Mucosa of descending colon (tissue), 3 donors: ENCODE data around the gene RET. TPM values are rescaled to one million over a fixed set of nuclear protein-coding genes. Genes with fewer than 3 reads are reported as not detected.

Experiments used
- ATAC-seq: fragments of 200-7000 bp; cut with Tn5 transposase; one replicate; pipeline ENCODE4 v1.9.1; 2020; ENCODE audit warnings: mild to moderate bottlenecking, moderate library complexity
- DNase-seq, 3 donors: peaks; one replicate each; pipeline ENCODE4 v3.0.0-alpha.2; 2020
- H3K36me3 ChIP-seq: fragments of 200-600 bp; one replicate; pipeline ENCODE4 v1.8.0; 2021; ENCODE audit warnings: low read depth, mild to moderate bottlenecking
- H3K4me1 ChIP-seq: fragments of 200-600 bp; one replicate; pipeline ENCODE4 v1.8.0; 2021; ENCODE audit warnings: low read depth, mild to moderate bottlenecking
- H3K4me3 ChIP-seq: fragments of 200-600 bp; one replicate; pipeline ENCODE4 v1.8.0; 2021; ENCODE audit warnings: mild to moderate bottlenecking
- H3K9me3 ChIP-seq: fragments of 200-600 bp; one replicate; pipeline ENCODE4 v1.8.0; 2021; ENCODE audit warnings: mild to moderate bottlenecking
- intact Hi-C, 2 donors: fragments of 100-400 bp; cut with DNase I in 1 of 2; cut with micrococcal nuclease in 1 of 2; formaldehyde crosslinking; loops; one replicate each; pipeline versions ENCODE4 v1.11.0 to v1.11.1; 2022; cut with DNase I, micrococcal nuclease
- total RNA-seq, 3 donors: library from RNA; stranded (reverse); fragmentation: NEBNext Ultra II Directional in 2 of 3; extraction: Animal tissue kit (Norgen Biotek cat#: 25700) in 2 of 3; gene quantifications; one replicate each; pipeline versions ENCODE4 v1.2.1 to v1.2.4, GENCODE V29; 2021 to 2023
- TF ChIP-seq, protein P1 (sequence below): fragments of 200-600 bp; IDR thresholded peaks from one replicate; pipeline ENCODE4 v1.8.0; 2022; ENCODE audit warnings: antibody characterized with exemption, mild to moderate bottlenecking
- donor health status: DM: no; HTN: no; CAD: no; lungs with moderate emphysema.
- donor health status: DM: no; HTN: no; CAD: no.
- donor health status: DM: no; HTN: yes; CAD: no.

Gene RET
- total RNA-seq, 3 donors from 2014 or later, result 0.84 to 13.5 (median 1.6) TPM

DNA sequence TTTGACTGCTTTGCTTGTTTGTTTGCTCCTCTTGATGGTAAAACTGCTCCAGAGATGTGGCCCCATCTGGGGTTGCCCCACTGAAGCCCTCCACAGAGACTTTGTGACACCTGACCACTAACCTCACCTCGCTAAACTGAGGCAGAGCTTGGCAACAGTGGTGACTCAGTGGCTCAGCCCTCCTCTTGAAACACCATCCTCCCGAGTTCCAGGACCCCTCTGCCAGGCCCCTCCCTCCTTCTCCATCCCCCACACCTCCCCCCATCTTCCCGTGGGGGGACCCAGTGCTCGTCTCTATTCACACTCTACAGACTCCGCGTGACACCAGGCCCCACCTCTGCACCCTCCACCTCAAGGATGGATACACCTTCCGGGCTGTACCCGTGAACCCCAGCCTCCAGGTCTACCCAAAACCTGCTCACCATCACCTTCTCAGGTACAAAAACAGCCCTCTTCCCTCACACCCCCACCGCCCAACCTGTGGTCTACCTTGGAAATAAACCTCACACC, 19.0 kb upstream of the RET start:
- no peaks in the 10 kb centered on the region for H3K36me3 ChIP-seq
- no peak overlapping the region for H3K4me3 ChIP-seq
- no peaks in the 10 kb centered on the region for H3K4me1 ChIP-seq
- TF ChIP-seq, protein P1, sequence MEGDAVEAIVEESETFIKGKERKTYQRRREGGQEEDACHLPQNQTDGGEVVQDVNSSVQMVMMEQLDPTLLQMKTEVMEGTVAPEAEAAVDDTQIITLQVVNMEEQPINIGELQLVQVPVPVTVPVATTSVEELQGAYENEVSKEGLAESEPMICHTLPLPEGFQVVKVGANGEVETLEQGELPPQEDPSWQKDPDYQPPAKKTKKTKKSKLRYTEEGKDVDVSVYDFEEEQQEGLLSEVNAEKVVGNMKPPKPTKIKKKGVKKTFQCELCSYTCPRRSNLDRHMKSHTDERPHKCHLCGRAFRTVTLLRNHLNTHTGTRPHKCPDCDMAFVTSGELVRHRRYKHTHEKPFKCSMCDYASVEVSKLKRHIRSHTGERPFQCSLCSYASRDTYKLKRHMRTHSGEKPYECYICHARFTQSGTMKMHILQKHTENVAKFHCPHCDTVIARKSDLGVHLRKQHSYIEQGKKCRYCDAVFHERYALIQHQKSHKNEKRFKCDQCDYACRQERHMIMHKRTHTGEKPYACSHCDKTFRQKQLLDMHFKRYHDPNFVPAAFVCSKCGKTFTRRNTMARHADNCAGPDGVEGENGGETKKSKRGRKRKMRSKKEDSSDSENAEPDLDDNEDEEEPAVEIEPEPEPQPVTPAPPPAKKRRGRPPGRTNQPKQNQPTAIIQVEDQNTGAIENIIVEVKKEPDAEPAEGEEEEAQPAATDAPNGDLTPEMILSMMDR, result no peak
- no peaks in the 10 kb centered on the region for H3K9me3 ChIP-seq
- ATAC-seq (no peak), DNase-seq (peak in 1 of 3 donors; percentile 23)
- intact Hi-C loops, result no loop called here

DNA sequence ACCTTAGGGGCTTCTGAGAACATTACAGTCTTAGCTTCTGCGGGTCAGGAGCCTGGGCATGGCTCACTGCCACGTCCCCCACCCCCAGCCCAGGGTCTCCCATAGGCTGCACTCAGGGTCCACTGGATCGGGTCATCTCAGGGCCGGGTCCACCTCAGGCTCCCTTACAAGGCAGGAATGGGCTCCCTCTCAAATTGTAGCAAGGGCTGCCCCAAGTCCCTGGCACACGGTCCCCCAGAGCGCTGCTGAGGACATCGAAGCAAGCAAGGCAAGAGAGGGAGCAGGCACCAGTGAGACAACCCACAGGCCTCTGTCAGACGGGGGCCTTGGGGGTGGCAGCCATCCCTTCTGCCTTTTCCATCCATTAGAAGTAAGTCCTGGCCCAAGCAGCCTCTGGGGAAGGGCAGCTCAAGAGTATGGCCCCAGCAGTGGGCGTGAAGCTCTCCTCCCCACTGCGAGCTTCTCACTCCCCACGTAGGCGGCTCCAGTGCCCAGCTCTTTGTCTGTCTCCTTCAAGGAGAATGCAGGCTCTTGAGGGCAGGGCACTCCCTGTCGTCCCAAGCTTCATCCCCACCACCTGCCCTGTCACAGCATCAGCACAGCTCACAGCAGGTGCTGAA, 18.0 kb upstream of the RET start:
- no peak overlapping the region for H3K4me3 ChIP-seq
- no peaks in the 10 kb centered on the region for H3K9me3 ChIP-seq
- no peaks in the 10 kb centered on the region for H3K36me3 ChIP-seq
- intact Hi-C loops, result no loop called here
- no peaks in the 10 kb centered on the region for H3K4me1 ChIP-seq
- peak in 1 of 3 donors; percentile 22 for DNase-seq
- no peak for ATAC-seq
- TF ChIP-seq, protein P1, result no peak

DNA sequence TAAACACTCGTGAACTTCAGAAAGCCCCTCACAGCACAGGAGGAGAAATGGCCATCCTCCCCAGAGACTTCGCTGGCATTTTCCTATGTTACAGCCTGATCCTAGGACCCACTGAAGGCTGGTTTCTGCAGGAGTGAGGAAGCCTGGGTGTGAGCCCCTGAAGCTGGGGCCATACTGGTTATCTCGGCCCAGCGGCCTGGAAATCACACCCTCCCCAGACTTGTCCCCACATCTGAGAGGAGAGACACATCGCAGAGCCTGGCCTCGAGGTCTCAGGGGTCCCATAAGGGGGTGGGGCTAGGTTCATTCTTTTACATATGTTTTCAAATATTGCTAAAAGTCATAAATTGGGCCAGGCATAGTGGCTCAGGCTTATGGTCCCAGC, 17.5 kb upstream of the RET start:
- TF ChIP-seq, protein P1, result no peak
- Histone ChIP-seq H3K4me3 (no peak overlapping the region), H3K36me3 (no peaks in the 10 kb centered on the region), H3K9me3 (no peaks in the 10 kb centered on the region), H3K4me1 (no peaks in the 10 kb centered on the region)
- intact Hi-C loops, result no loop called here
- no peak for ATAC-seq
- peak in 2 of 3 donors; percentile 7 to 8 for DNase-seq

DNA sequence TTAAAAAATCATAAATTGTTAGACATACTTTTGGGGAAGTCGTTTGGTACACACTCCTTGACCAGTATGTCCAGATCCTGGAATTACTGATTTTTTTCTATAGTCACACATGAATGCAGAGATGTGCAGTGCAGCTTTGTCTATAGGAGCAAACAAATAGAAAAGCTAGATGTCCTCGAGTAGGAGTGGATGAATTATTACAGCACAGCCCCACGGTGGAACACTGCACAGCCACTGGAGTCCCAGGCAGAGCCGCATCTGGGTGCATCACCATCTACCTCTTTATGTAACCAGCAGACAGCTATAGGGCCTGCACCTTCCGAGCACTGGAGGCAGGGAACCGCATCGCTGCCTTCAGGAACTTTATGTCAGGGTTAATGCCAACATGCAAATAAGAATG, 17.0 kb upstream of the RET start:
- ATAC-seq (no peak), DNase-seq (no peak)
- no peak overlapping the region for H3K4me3 ChIP-seq
- H3K9me3 ChIP-seq, result no peaks in the 10 kb centered on the region
- TF ChIP-seq, protein P1, result no peak
- H3K36me3 ChIP-seq, result no peaks in the 10 kb centered on the region
- intact Hi-C loops, result no loop called here
- H3K4me1 ChIP-seq, result no peaks in the 10 kb centered on the region

DNA sequence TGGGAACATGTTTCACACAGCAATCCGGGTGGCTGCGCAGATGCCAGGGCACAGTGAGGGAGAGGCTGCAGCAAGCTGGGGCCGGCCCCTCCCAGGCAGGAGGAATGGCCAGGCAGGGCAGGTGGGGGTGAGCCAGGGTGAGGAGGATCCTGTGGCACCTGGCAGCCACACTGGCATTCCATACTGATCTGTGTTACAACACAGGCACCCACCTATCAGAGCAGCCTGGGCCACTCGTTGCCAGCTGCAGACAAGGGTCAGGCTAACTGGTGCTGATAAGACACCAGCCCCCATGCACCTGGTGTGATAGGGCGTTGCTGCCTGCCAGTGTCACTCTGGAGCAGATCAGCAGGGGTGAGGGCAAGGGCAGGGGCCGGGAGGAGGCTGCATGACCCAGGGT, 16.6 kb upstream of the RET start:
- ATAC-seq, result peak; percentile 79
- TF ChIP-seq, protein P1, result no peak

More for the DNA sequence above, 16.6 kb upstream of the RET start:
- Histone ChIP-seq H3K4me3 (no peak overlapping the region), H3K9me3 (no peaks in the 10 kb centered on the region), H3K4me1 (no peaks in the 10 kb centered on the region), H3K36me3 (no peaks in the 10 kb centered on the region)
- peak; percentile 33 to 63 (median 38) for DNase-seq
- intact Hi-C loops, result no loop called here
